ENCODE results near the gene VWA3A.

- TF ChIP-seq, protein P1, sequence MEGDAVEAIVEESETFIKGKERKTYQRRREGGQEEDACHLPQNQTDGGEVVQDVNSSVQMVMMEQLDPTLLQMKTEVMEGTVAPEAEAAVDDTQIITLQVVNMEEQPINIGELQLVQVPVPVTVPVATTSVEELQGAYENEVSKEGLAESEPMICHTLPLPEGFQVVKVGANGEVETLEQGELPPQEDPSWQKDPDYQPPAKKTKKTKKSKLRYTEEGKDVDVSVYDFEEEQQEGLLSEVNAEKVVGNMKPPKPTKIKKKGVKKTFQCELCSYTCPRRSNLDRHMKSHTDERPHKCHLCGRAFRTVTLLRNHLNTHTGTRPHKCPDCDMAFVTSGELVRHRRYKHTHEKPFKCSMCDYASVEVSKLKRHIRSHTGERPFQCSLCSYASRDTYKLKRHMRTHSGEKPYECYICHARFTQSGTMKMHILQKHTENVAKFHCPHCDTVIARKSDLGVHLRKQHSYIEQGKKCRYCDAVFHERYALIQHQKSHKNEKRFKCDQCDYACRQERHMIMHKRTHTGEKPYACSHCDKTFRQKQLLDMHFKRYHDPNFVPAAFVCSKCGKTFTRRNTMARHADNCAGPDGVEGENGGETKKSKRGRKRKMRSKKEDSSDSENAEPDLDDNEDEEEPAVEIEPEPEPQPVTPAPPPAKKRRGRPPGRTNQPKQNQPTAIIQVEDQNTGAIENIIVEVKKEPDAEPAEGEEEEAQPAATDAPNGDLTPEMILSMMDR (IDR thresholded peaks at IDR 0.05): no peak
- no peak for TF ChIP-seq POLR2A (IDR thresholded peaks at IDR 0.05)
Measured at GRCh38 chr16:22091721-22092120, 620 bp upstream of the VWA3A start.

Data from body of pancreas (tissue), 4 donors.